Kidney glomerular epithelial cell (primary cell): ENCODE measurements around the gene RPAP3.
A peak's percentile ranks its signal among the peaks of the same experiment; 100 is the strongest.

Experiments
- DNase-seq: peaks from one replicate; lab custom pipeline; 2025; lab: John Stamatoyannopoulos, UW

Gene RPAP3, protein sequence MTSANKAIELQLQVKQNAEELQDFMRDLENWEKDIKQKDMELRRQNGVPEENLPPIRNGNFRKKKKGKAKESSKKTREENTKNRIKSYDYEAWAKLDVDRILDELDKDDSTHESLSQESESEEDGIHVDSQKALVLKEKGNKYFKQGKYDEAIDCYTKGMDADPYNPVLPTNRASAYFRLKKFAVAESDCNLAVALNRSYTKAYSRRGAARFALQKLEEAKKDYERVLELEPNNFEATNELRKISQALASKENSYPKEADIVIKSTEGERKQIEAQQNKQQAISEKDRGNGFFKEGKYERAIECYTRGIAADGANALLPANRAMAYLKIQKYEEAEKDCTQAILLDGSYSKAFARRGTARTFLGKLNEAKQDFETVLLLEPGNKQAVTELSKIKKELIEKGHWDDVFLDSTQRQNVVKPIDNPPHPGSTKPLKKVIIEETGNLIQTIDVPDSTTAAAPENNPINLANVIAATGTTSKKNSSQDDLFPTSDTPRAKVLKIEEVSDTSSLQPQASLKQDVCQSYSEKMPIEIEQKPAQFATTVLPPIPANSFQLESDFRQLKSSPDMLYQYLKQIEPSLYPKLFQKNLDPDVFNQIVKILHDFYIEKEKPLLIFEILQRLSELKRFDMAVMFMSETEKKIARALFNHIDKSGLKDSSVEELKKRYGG

DNA sequence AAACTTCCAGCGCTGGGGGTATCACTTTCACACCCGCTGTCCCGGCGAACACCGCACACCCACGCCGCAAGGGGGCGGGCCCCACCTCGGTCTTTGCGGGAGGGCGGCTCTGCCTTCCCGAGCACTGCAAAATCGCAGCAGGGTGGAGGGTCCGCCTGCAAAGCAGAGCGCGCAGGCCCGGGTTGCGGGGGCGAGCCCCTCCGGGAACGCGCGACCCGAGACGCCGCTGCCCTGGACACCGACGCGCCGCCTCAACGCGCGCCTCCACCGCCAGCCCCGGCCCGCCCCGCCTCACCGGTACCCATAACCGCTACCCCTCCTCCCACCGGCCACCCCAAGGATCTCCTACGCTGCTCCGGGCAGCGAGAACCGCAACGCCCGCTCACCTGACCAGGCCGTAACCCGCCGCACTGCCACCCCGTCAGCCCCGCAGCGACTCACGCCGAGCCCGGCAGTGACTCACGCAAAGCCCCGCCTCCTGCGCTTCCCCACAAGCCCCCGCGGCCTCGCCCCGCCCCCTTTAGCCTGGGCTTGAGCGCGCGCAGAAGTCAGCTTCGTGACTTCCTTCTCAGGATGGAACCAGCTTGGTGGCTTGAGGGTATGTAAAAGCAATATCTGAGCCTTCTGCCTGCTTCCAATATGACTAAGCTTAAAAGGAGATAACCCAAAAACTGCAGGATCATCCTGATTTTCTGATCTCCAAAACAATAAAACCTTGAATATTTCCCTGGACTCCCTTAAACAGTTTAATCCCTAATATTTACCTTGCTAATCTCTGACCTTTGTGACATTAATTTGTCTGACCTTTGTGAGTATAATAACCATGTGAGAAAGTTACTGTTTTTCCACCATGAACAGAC lies at the start of gene RPAP3:
Gene RPAP3 (minus strand): TSS at position 465 of the 860 bp plus-strand sequence. CDS start 3,190 bp downstream, outside the sequence.
- DNase-seq: peak; percentile 77

GRCh38 chr12:47754881-47755280 lies 49.1 kb upstream of the RPAP3 start:
- DNase-seq: no peak

DNA sequence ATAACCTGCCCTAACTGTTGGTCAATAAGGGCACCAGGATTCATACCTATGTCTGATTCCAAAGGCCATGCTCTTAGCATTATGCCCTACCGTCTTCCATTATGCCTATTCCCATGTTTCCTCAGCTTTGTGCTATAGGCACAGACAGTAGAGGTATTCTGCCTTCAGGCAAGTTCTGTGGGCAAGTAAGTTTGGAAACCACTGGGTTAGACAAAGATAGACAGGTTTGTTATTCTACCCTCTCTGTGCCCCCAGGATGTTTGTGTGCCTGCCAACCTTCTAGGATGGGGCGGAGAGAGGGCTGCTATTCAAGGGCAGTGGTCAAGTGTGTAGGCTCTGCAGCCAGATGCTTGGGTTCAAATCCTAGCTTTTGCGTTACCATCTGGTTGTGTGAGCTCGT lies 48.3 kb upstream of the RPAP3 start:
- no peak for DNase-seq

GRCh38 chr12:47753021-47754001 lies 47.5 kb upstream of the RPAP3 start:
- no peak for DNase-seq

- no peak for DNase-seq
Measured at GRCh38 chr12:47752552-47752951, 46.7 kb upstream of the RPAP3 start.

- DNase-seq: no peak
Measured at GRCh38 chr12:47752121-47752520, 46.3 kb upstream of the RPAP3 start.

DNA sequence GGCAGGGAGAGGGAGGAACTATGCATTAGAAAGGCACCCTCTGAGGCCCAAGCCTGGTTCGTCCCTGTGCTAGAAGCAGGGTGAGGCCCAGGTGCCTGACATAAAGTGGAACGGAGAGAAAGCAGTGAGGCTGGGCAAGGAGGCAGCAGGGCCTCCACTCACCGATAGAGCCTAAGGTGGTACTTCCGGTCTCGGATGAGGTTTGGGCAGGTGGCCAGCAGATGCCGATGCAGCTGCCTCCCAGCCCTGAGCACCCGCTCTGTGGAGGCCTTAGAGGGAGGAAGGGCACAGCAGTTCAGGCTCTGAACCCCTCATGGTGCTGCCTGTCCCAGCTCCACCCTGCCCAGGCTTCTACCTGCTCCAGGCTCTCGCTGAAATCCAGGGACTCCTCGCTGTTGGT lies 45.7 kb upstream of the RPAP3 start:
- no peak for DNase-seq

DNA sequence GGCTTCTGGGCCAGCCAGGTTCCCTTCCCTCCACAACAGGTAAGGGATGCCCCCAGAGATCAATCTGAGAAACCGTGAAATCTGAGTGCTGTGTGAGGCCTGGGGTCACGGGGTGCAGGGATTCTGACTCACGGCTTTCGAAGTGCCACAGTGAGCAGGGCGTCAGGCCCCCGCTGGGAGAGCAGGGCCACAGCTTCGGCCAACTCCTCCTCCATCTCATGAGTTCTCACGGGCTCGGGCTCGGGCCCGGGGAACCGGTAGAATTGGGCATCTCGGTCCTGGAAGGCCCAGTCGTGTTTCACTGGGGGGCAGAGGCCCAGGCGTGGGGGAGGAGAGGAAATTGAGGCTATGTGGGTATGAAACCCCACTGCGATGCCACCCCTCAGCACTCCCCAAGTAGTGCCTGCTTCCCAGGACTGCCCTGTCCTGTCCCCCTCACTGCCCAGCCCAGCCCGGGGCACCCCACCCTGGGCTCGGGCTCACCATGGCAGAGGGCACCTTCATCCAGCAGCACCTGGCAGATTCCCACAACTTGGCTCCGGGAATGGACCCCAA lies 45.2 kb upstream of the RPAP3 start:
- no peak for DNase-seq

DNA sequence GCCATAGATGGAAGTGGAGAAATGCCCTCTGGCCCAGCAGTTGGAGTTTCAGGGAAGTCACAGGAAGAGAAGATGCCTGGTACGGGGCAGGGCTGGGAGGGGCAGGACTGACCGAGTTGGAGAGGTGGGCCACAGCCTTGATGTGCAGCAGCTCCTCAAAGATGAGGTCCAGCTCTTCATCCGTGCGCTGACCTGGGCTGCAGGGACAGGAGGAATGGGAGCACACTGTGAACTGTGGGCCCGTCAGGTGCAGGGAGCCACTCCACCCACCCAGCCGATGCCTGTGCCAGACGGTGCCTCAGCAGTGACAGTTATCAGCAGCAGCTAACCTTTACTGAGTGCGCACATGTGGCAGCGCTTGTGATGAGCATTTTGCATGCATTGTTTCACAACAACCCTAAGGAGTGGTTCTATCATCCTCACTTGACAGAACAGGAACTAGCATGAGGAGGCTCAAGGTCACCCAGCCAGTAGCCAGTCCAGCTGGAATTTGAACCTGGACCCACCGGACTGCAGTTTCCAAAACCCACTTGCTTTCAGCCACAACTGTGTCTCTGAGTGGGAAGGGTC lies 44.5 kb upstream of the RPAP3 start:
- no peak for DNase-seq

DNA sequence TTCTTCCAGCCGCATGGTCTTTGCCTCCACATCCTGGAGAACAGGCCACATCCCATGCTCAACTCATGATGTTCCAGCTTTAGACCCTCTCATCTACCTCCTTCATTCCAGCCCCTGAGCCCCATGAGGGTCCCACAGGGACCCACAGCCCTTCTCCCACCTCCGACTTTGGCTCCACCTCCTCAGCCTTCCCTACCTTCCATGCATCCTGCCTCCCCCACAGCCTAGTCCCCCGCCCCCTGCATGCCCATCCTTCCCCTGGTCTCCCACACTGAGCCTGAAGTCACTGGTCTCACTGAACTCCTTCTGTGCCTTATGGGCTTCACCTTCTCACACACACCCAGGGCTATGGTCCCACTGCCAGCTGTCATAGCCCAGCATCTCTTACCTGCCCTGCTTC lies 43.1 kb upstream of the RPAP3 start:
- no peak for DNase-seq

GRCh38 chr12:47748507-47748828 lies 42.6 kb upstream of the RPAP3 start:
- DNase-seq: no peak

GRCh38 chr12:47747596-47748506 lies 42.0 kb upstream of the RPAP3 start:
- no peak for DNase-seq

GRCh38 chr12:47747126-47747525 lies 41.3 kb upstream of the RPAP3 start:
- DNase-seq: no peak

- DNase-seq: no peak
Measured at GRCh38 chr12:47746523-47746922, 40.7 kb upstream of the RPAP3 start.

DNA sequence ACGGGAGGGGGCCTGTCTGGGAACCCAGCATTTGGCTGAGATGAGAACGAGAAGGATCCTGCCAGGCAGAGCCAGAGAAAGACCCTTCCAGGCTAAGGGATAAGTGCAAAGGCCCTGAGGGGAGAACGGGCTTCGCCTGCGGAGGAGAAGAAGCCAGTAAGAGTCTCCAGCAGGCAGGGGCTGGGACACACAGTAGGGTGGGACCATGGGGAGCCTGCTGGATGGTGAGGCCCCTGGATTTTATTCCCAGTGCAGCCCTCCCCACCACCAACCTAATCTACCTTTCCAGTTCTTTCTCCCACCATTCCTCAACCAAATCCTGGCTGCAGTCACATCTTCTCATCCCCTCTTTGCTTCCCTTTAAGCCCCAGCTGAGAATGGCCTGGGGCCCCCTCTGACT lies 40.2 kb upstream of the RPAP3 start:
- no peak for DNase-seq

GRCh38 chr12:47745485-47746041 lies 39.7 kb upstream of the RPAP3 start:
- DNase-seq: no peak

- DNase-seq: no peak
Measured at GRCh38 chr12:47744778-47745436, 39.1 kb upstream of the RPAP3 start.

GRCh38 chr12:47744005-47744651 lies 38.3 kb upstream of the RPAP3 start:
- no peak for DNase-seq
